Measurements from ENCODE around the gene SCAMP2.

GRCh38 chr15:74872702-74873035 lies 496 bp downstream of the SCAMP2 start:
- TF ChIP-seq CTCF (IDR thresholded peaks at IDR 0.05) (no peak), EZH2 (IDR thresholded peaks at IDR 0.05; ENCODE audit: borderline replicate concordance, insufficient read depth, low read depth, low read length, poor library complexity, severe bottlenecking) (no peak)

All from B cell (primary cell).